ENCODE results near the gene TWNK.

DNA sequence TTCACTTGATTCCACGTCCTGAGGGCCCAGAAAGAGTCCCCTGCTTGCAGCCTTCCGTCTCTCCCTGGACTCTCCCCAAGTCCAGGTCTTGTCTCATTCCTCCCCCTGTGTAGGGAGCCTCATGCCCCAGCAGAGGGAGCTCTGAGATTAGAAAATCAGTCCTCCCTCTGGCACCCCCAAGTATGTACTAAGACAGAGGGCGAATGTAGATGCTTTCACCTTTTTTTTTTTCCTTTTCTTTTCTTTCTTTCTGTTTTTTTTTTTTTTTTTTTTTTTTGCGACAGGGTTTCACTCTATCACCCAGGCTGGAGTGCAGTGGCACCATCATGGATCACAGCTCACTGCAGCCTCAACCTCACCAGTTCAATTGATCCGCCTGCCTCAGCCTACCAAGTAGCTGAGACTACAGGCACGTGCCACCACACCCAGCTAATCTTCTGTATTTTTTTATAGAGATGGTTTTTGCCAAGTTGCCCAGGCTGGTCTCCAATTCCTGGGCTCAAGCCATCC lies 54.0 kb downstream of the TWNK start:
- no peak for TF ChIP-seq ZFP41 (tag by site-specific recombination; IDR thresholded peaks at IDR 0.05; ENCODE audit: borderline replicate concordance)
- TF ChIP-seq SP2 (tag by site-specific recombination; IDR thresholded peaks at IDR 0.05), result no peak
- no peak for TF ChIP-seq ZNF76 (tag by site-specific recombination; IDR thresholded peaks at IDR 0.05; ENCODE audit: borderline replicate concordance, low read depth)
- TF ChIP-seq, protein P1, sequence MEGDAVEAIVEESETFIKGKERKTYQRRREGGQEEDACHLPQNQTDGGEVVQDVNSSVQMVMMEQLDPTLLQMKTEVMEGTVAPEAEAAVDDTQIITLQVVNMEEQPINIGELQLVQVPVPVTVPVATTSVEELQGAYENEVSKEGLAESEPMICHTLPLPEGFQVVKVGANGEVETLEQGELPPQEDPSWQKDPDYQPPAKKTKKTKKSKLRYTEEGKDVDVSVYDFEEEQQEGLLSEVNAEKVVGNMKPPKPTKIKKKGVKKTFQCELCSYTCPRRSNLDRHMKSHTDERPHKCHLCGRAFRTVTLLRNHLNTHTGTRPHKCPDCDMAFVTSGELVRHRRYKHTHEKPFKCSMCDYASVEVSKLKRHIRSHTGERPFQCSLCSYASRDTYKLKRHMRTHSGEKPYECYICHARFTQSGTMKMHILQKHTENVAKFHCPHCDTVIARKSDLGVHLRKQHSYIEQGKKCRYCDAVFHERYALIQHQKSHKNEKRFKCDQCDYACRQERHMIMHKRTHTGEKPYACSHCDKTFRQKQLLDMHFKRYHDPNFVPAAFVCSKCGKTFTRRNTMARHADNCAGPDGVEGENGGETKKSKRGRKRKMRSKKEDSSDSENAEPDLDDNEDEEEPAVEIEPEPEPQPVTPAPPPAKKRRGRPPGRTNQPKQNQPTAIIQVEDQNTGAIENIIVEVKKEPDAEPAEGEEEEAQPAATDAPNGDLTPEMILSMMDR (tag by site-specific recombination; IDR thresholded peaks at IDR 0.05), result peak; percentile 93
